Pons (tissue), 1 donor: Measurements from ENCODE around the gene MMD.
A peak's percentile ranks its signal among the peaks of the same experiment; 100 is the strongest.
"Not testable (repeated sequence)": the region's sequence is repeated elsewhere in the genome, so short reads cannot be mapped to it uniquely, and the experiment has no call there.

Source experiments
- DNase-seq: peaks from one replicate; pipeline ENCODE4 v3.0.0-alpha.2; 2016; ENCODE audit warnings: low spot score

Gene MMD

DNA sequence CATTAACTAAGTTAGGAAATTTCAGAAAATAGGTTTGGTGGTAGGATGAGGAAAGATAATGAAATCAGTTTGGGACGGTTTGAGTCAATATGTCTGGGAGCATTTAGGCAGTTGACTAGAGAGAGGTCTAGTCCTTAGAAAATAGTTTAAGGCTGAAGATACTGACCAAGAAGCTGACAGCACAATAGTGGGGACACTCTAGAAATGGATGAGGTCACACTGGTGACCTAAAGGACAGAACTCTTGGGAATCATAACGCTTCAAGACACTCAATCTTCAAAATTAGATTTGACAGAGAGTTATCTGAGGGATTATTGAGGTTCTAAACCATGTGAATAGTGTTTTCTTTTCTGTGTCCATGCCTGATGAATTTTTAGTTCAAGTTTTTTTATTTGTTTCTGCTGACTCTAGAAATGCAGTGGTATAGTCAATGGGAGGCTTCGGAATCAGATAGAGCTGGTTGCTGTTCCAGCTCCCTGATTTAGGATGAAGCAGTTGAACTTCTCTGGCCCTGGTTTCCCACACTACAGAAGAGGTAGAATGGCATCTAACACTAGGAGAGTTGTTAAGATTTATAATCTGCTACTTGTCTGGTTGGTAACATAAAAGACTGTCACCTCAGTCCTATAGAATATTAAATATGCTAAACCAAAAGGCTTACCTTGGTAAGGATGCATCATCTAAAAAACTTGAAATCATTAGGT is 29.7 kb downstream of the MMD start:
- no peak for DNase-seq

- no peak for DNase-seq
These were observed 30.3 kb downstream of the MMD start for GRCh38 chr17:55391244-55391757.

- DNase-seq: no peak
These were observed 31.2 kb downstream of the MMD start for GRCh38 chr17:55390364-55390977.

DNA sequence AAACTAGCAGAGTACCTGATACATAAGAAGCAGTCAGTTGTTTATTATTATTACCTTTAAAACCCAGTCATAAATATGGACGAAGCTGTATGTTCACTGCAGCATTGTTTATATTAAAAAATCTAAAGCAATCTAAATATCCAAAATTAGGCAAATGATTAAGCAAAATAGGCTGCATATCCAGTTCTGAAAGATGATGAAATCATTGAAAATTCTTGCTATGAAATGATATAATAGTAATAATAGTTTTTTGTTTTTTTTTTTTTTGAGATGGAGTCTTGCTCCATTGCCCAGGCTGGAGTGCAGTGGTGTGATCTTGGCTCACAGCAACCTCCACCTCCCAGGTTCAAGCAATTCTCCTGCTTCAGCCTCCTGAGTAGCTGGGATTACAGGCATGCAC is 31.9 kb downstream of the MMD start:
- DNase-seq: not testable (repeated sequence)

- no peak for DNase-seq
These were observed 32.8 kb downstream of the MMD start for GRCh38 chr17:55388842-55389241.

GRCh38 chr17:55386796-55387332 is 34.8 kb downstream of the MMD start:
- no peak for DNase-seq

GRCh38 chr17:55384643-55385232 is 36.9 kb downstream of the MMD start:
- no peak for DNase-seq

DNA sequence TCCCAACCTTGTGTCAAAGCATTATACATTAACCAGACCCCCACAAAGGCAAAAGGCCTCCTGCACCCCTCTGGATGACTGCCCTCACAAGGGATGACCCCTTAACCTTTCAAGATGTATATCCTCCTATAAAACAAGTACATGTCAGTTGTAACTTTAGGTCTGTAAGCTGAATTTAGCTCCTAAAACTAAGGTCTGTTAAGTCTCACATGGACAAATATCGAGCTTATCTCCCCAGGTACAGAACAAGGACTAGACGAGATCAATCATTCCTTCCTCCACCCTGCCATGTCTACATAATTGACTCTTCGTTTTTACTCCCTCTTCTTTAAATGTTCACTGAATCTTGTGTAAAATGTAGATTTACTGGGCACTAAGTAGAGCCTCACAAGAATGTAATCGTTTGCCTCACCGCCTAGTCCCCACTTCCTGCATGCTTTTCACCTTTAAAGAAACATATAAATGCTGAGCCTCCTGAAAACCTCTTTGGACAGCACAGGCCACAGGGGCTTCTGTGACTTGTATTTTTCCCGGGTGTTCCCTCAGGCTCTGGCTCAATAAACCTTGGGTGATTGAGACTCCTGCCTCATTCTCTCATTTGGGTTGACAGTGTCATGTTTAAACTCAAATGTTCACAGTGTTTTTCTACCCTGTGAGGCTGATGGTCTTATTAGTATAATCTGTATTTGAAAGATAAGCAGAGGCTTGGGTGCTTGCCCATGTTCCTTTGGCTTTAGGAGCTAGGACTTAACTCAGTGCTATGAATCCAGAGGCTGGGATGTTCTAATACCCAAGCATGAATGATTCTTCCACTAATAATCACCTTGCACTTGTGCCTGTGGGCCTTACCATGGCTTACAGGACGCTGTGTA is 37.6 kb downstream of the MMD start:
- no peak for DNase-seq

- no peak for DNase-seq
These were observed 40.4 kb downstream of the MMD start for GRCh38 chr17:55381017-55381770.

DNA sequence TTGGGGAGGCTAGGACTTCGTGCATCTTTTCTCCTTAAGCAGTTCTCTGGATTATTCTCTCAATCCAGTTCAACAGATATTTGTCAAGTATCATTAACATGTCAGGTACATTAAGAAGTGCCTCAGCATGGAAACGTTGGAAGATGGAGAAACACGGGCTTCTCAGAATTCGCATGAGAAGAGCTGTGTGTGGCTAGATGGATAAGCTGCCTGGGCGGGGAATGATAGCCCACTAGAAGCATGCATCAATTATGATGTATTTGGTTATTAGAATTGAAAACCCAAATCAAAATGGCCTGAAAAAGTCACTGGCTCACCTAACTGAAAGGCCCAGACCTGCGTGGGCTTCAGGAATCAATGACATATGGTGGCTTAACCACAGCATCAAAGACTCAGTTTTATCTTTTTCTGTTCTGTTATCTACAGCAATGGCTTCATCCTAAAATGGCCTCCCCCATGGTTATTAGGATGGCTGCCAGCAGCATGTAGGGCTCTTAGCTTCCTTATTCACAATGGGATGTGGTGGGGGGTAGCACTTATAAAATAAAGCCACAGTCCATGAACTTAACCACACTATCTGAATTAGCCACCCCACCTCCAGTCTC is 43.9 kb downstream of the MMD start:
- DNase-seq: no peak

DNA sequence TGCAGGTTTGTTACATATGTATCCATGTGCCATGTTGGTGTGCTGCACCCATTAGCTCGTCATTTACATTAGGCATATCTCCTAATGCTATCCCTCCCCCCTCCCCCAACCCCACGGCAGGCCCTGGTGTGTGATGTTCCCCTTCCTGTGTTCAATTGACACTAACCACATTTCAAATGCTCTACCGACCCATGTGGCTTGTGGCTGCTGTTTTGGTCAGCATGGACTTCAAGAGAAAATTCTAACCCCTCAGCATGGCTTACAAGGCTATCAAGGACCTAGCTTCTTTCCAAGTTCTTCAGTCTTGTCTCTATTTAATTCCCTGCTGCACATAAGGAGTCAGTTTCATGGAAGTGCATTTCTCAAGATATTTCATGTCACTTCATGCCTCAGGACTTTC is 52.9 kb downstream of the MMD start:
- DNase-seq: no peak

GRCh38 chr17:55366020-55366481 is 55.6 kb downstream of the MMD start:
- DNase-seq: peak; percentile 80

DNA sequence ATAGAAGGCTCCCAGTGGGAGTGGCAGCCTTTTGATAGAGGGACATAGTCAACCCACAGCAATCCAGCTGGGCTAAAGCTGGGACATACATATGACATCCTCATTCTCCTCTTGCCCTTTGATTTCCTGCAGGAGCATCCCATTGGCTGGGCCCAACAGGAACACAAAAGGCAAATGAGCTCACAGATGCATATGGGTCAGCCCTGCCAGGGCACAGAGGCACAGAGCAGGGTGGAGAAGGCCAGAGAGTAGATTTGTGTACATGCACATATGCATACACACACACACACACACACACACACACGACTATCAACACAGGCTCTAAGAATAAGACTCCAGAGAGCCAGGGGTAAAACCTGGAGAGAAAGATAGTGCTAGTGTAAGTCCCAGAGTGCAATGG is 58.6 kb downstream of the MMD start:
- no peak for DNase-seq

DNA sequence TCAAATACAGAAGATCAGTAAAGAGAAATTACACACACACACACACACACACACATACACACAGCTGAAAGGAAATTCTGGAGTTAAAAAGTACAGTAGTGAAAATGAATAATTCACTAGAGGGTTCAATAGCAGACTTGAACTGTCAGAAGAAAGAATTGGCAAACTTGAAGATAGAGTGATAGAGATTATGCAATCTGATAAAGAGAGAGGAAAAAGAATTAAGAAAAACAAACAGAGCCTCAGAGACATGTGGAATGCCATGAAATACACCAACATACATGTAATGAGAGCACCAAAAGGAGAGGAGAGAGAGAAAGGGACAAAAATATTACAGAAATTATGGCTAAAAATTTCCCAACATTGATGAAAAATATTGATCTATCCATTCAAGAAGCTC is 60.7 kb downstream of the MMD start:
- DNase-seq: no peak

DNA sequence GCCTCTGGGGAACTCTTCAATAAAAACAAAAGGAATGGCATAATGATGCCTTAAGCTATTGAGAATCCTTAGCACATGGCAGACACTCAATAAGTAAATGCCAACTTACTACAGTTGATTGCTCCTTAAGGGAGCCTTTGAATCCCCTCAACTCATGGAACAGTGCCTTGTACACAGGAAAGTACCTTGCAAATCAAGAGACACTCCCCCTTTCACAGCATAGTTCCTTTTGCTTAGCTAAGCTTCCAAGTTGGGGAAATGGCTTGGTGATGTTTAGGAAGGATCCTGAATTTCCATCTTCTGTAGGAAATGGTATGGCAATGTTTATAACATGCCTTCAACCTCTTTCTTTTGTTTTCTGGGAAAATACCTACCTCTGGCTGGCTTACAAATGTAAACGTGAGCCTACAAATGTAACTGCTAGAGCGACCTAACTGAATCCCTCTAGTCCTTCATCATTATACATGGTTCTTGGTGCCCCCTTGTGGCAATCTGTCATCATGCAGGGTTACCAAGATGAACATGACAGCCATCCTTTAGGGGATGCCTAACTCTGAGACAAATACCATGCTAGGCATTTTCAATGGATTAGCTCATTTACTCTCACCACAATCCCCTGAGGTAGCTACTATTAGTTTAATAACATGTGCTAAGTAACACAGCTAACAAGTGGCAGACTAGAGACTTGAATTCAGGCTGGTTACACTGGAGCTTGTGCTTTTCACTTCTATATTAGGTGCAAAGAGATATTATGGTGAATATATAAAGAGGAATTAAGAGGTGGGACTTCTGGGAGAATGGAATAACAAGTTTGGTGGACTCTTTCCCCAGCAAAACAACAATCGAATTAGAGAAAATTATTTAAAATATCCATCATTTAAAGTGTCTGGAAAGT is 65.0 kb downstream of the MMD start:
- peak; percentile 87 for DNase-seq

DNA sequence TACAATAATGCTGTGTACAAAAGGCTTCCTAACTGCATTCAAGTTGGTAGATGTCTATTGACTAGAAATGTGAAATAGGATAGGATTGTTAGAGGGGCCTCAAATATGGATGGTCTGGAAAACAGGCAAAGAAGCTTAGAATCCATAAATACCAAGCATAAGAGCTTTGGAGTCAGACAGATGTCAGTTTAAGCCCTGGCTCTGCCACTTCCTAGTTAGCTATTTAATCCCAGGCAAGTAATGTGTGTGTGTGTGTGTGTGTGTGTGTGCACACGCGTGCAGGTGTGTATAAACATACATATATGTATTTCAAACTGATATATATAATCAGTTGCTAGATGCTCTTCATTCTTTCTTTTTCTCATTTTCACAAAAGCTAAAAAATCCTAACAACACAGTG is 66.7 kb downstream of the MMD start:
- DNase-seq: no peak

DNA sequence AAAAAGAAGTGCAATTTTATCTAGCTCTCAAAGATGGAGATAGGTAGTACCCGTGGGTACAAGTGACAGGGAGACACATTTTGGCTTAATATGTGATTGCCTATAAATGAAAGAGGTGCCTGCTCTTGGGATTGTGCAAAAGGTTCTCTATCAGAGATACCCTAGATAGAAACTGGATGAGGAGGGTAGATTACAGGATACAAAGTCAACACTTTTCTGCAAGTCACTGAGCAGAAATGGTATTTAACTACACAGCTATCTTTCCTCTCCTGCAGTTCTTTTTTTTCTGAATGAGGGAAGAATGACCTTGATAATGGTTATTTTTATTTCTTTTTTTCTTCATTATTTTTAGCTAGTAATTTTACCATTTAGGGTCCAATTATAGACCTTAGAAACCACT is 67.6 kb downstream of the MMD start:
- DNase-seq: no peak

DNA sequence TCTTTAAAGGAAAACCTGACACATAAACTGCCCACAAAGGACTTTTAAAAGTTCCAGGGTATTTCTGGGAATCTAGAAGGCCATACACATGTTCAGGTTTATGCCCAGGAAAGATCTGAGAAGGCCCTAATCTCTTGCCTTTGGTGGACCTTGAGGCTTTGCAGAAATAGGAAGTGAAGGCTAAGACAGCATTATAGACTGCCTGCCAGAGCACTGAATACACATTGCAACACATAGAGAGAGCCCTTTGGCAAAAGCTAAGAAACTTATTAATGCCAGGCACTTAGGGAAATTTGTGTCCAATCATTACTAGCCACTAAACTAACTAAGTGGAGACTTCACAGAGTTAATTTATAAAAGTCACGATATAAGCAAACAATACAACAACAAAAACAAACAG is 70.4 kb downstream of the MMD start:
- DNase-seq: no peak

- DNase-seq: no peak
These were observed 70.8 kb downstream of the MMD start for GRCh38 chr17:55350825-55351205.
